ENCODE data around the gene SP3. TPM values are rescaled to one million over a fixed set of nuclear protein-coding genes. Genes with fewer than 3 reads are reported as not detected.

SP3 gene
- total and polyA plus RNA-seq, 9 of the 15 experiments (the other 6 are each of a cell fraction or from before 2014, with no cell fraction given), result 12.0 to 106 (median 74.9) TPM

DNA sequence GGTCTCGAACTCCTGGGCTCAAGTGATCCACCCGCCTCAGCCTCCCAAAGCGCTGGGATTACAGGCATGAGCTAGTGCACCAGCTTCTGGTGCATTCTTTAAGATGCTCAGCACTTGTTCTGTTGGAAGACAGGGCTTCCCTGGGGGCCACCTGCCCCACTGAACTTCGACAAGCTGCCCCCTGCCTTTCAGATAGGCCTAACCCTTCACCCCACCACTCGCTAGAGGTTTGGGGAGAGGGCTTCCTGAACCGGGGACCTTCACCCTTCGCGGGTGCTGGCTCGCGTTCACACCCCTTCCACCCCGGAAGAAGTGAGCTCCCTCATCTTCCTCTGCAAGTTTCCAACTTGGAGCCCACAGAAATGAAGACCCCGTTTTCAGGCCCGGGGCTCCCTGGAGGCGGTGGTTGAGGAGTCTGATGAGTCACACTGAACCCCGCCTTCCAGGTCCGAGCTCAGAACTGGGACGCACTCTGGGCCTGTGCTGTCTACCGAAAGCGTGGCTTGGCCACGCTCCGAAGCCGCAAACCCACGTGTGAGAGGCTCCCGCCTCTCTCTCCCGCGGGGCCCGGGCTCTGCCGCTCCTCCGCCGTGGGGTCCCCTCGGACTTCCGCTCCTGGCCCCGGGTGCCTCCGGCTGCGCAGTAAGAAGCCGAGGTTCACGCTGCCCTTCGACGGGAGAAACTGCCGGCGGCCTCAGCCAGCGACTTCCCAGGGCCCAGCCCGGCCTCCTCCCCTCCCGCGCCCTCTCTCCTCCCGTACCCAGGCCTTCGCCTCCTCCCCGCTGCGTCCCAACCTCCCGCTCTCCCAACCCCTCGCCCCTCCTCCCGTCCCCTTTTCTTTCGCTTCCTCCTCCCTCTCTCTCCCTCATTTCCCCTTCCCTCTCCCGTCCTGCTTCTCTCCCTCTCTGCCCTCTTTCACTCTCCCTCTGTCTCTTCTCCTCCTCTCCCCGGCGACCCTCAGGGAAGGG, 47.5 kb upstream of the SP3 start (continued):
- TF ChIP-seq, protein P1, sequence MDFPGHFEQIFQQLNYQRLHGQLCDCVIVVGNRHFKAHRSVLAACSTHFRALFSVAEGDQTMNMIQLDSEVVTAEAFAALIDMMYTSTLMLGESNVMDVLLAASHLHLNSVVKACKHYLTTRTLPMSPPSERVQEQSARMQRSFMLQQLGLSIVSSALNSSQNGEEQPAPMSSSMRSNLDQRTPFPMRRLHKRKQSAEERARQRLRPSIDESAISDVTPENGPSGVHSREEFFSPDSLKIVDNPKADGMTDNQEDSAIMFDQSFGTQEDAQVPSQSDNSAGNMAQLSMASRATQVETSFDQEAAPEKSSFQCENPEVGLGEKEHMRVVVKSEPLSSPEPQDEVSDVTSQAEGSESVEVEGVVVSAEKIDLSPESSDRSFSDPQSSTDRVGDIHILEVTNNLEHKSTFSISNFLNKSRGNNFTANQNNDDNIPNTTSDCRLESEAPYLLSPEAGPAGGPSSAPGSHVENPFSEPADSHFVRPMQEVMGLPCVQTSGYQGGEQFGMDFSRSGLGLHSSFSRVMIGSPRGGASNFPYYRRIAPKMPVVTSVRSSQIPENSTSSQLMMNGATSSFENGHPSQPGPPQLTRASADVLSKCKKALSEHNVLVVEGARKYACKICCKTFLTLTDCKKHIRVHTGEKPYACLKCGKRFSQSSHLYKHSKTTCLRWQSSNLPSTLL (IDR thresholded peaks at IDR 0.05), result no peak
- TF ChIP-seq RFX5 (IDR thresholded peaks at IDR 0.05; ENCODE audit: low read depth, low read length), result no peak
- TF ChIP-seq DPF2 (IDR thresholded peaks at IDR 0.05), result no peak
- TF ChIP-seq, protein P2, sequence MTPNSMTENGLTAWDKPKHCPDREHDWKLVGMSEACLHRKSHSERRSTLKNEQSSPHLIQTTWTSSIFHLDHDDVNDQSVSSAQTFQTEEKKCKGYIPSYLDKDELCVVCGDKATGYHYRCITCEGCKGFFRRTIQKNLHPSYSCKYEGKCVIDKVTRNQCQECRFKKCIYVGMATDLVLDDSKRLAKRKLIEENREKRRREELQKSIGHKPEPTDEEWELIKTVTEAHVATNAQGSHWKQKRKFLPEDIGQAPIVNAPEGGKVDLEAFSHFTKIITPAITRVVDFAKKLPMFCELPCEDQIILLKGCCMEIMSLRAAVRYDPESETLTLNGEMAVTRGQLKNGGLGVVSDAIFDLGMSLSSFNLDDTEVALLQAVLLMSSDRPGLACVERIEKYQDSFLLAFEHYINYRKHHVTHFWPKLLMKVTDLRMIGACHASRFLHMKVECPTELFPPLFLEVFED (CRISPR knock-in tag; conservative IDR thresholded peaks at IDR 0.05), result 0 out of 2 replicates have a peak, but pooled peaks have one; percentile 16
- TF ChIP-seq, protein P3, sequence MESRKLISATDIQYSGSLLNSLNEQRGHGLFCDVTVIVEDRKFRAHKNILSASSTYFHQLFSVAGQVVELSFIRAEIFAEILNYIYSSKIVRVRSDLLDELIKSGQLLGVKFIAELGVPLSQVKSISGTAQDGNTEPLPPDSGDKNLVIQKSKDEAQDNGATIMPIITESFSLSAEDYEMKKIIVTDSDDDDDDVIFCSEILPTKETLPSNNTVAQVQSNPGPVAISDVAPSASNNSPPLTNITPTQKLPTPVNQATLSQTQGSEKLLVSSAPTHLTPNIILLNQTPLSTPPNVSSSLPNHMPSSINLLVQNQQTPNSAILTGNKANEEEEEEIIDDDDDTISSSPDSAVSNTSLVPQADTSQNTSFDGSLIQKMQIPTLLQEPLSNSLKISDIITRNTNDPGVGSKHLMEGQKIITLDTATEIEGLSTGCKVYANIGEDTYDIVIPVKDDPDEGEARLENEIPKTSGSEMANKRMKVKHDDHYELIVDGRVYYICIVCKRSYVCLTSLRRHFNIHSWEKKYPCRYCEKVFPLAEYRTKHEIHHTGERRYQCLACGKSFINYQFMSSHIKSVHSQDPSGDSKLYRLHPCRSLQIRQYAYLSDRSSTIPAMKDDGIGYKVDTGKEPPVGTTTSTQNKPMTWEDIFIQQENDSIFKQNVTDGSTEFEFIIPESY (CRISPR knock-in tag; IDR thresholded peaks at IDR 0.05), result peak; percentile 39; the same call in 1 of the 2 replicates
- TF ChIP-seq, protein P4, sequence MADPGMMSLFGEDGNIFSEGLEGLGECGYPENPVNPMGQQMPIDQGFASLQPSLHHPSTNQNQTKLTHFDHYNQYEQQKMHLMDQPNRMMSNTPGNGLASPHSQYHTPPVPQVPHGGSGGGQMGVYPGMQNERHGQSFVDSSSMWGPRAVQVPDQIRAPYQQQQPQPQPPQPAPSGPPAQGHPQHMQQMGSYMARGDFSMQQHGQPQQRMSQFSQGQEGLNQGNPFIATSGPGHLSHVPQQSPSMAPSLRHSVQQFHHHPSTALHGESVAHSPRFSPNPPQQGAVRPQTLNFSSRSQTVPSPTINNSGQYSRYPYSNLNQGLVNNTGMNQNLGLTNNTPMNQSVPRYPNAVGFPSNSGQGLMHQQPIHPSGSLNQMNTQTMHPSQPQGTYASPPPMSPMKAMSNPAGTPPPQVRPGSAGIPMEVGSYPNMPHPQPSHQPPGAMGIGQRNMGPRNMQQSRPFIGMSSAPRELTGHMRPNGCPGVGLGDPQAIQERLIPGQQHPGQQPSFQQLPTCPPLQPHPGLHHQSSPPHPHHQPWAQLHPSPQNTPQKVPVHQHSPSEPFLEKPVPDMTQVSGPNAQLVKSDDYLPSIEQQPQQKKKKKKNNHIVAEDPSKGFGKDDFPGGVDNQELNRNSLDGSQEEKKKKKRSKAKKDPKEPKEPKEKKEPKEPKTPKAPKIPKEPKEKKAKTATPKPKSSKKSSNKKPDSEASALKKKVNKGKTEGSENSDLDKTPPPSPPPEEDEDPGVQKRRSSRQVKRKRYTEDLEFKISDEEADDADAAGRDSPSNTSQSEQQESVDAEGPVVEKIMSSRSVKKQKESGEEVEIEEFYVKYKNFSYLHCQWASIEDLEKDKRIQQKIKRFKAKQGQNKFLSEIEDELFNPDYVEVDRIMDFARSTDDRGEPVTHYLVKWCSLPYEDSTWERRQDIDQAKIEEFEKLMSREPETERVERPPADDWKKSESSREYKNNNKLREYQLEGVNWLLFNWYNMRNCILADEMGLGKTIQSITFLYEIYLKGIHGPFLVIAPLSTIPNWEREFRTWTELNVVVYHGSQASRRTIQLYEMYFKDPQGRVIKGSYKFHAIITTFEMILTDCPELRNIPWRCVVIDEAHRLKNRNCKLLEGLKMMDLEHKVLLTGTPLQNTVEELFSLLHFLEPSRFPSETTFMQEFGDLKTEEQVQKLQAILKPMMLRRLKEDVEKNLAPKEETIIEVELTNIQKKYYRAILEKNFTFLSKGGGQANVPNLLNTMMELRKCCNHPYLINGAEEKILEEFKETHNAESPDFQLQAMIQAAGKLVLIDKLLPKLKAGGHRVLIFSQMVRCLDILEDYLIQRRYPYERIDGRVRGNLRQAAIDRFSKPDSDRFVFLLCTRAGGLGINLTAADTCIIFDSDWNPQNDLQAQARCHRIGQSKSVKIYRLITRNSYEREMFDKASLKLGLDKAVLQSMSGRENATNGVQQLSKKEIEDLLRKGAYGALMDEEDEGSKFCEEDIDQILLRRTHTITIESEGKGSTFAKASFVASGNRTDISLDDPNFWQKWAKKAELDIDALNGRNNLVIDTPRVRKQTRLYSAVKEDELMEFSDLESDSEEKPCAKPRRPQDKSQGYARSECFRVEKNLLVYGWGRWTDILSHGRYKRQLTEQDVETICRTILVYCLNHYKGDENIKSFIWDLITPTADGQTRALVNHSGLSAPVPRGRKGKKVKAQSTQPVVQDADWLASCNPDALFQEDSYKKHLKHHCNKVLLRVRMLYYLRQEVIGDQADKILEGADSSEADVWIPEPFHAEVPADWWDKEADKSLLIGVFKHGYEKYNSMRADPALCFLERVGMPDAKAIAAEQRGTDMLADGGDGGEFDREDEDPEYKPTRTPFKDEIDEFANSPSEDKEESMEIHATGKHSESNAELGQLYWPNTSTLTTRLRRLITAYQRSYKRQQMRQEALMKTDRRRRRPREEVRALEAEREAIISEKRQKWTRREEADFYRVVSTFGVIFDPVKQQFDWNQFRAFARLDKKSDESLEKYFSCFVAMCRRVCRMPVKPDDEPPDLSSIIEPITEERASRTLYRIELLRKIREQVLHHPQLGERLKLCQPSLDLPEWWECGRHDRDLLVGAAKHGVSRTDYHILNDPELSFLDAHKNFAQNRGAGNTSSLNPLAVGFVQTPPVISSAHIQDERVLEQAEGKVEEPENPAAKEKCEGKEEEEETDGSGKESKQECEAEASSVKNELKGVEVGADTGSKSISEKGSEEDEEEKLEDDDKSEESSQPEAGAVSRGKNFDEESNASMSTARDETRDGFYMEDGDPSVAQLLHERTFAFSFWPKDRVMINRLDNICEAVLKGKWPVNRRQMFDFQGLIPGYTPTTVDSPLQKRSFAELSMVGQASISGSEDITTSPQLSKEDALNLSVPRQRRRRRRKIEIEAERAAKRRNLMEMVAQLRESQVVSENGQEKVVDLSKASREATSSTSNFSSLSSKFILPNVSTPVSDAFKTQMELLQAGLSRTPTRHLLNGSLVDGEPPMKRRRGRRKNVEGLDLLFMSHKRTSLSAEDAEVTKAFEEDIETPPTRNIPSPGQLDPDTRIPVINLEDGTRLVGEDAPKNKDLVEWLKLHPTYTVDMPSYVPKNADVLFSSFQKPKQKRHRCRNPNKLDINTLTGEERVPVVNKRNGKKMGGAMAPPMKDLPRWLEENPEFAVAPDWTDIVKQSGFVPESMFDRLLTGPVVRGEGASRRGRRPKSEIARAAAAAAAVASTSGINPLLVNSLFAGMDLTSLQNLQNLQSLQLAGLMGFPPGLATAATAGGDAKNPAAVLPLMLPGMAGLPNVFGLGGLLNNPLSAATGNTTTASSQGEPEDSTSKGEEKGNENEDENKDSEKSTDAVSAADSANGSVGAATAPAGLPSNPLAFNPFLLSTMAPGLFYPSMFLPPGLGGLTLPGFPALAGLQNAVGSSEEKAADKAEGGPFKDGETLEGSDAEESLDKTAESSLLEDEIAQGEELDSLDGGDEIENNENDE (IDR thresholded peaks at IDR 0.05; ENCODE audit: low read depth, low read length), result no peak
- no peak for TF ChIP-seq ZNF586 (CRISPR knock-in tag; conservative IDR thresholded peaks at IDR 0.05)

Data from K562 (cell line).